Measurements from ENCODE around the gene RYR2.

DNA sequence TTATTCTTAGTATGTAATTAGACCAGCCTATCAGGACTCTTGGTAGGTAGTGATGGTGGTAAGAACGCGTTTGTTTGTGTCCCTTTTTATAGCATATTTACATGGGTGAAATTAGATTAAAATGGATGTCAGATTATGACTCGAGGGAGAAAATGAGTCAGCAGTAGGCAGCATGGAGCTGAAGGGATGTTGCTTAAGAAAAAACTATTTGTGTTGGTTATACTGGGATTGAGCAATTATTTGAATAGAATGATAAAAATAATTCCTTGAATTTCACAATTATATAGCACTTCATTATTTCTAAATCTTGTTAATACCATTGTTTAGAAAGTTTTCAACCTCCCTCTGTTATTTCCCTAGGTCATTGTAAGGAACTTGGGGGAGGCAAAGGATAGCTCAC is 348.8 kb downstream of the RYR2 start:
- TF ChIP-seq GATA2 (IDR thresholded peaks at IDR 0.05; ENCODE audit: low read depth, low read length) (no peak), GATA3 (IDR thresholded peaks at IDR 0.05; ENCODE audit: low read depth, low read length) (no peak)

Data from SH-SY5Y (cell line).